Stromal cell of bone marrow (primary cell): ENCODE results near the gene FNDC5.

ENCODE experiments used
- DNase-seq: peaks from one replicate; pipeline ENCODE4 v3.0.0-alpha.2; 2012; ENCODE audit warnings: low read depth

Gene FNDC5

GRCh38 chr1:32884032-32884372 lies 13.3 kb upstream of the FNDC5 start:
- no peak for DNase-seq

DNA sequence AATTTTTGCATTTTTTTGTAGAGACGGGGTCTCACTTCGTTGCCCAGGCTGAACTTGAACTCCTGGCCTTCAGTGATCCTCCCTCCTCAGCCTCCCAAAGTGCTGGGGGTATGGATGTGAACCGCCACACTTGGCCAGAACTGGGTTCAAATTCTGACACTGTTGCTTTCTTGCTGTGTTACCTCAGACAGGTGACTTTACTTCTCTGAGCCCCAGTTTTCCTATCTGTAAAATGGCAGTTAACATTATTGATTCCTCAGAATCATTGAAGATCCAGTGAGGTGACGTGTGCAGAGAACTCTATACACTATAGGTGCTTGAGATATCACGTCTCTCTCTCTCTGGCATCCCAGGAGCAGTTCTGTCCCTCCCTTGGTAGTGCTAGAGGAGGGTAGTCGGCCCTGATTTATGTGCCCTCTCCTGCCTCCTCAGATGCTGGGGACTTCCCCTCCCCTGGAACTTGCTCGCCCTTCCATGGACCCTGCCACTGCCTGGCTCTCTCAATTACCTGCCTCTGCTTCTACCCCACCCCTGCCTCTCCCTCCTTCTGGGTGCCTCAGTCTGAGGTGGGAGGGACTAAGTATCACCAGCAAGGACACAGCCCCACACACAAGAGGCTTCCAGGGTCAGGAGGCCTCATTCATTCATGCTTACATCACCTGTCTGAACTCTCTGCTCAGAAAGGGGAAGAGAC lies 12.8 kb upstream of the FNDC5 start:
- DNase-seq = no peak

GRCh38 chr1:32881871-32882850 lies 11.4 kb upstream of the FNDC5 start:
- DNase-seq = no peak

GRCh38 chr1:32881291-32881690 lies 10.6 kb upstream of the FNDC5 start:
- no peak for DNase-seq

- DNase-seq = no peak
Measured at GRCh38 chr1:32878637-32879041, 7.9 kb upstream of the FNDC5 start.

DNA sequence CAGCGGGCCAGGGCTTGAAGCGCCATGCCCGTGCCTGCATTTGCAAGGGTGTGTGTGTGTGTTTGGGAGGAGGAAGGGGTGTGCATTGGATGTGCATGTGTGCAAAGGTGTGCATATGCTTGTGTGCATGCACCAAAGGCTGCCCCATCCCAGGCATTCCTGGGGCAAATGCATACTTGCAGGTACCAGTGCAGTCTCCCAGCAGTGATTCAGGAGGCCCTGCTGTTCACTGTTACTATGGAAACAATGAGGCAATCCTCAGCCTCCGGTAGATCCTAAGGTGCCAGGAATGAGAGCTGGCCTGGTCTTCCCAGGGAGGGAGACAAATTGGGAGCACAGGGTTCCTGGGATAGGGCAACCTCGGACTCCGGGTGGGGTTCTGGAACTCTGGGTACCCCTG lies 7.5 kb upstream of the FNDC5 start:
- DNase-seq = no peak

- DNase-seq = no peak
Measured at GRCh38 chr1:32877211-32878110, 6.7 kb upstream of the FNDC5 start.

- DNase-seq = no peak
Measured at GRCh38 chr1:32876341-32877210, 5.9 kb upstream of the FNDC5 start.

- DNase-seq = no peak
Measured at GRCh38 chr1:32874860-32875752, 4.4 kb upstream of the FNDC5 start.

DNA sequence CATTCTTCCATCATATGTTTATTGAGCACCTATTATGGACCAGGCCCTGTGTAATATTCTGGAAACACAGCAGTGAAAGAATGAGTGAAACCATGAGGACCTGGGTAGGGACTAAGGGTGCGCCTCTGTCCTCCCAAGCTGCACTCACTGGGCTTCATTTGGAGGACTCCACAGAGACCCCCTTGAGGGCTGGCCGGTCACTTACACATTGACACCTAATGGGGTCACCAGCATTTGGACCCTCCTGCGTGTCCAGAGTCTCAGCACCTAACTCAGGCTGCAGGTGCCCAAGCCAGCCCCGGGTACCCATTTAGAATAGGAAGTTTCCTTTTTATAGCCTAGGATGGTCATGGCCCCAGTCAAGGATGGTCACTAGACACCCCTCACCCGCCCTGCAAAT lies 2.8 kb upstream of the FNDC5 start:
- no peak for DNase-seq

- DNase-seq = no peak
Measured at GRCh38 chr1:32872192-32872460, 1.4 kb upstream of the FNDC5 start.

DNA sequence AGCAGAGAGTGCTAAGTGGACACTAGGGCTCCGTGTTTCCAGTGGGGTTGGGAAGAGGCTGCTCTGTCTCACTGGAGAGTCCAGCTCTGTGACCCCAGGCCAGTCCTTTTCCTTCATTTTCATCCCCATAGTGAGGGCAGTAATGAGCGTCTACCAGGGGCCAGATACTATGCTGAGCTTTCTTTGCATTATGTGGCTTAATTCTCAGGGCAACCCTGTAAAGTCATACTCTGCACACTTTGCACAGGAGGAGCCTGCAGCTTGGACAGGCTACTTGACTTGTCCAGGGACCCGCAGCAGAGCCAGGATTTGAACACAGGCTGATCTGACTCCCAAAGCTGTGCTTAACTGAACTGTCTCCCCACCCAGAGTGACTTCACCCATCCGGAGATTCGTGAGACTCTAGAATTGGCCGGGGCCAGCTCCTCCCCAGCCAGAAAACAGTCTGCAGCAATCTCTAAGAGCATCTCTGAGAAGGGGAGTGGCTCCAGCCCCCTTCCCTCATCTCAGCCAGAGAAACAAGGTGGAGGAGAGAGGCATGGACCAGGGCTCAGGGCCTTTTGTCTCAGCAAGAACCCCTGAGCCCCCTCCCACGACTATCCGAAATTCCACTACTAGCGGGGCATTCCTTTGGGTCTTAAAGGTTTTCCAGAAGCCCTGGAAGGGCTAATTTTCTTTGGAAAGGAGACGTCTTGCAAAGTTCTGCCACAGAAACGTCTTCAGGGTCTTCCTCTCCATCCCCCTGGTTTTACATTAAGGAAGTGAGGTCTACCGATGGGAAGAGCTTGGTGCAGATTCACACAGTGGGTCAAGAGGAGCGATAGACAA lies 866 bp upstream of the FNDC5 start:
- DNase-seq = no peak

GRCh38 chr1:32869923-32870614 lies 643 bp downstream of the FNDC5 start:
- DNase-seq = no peak

DNA sequence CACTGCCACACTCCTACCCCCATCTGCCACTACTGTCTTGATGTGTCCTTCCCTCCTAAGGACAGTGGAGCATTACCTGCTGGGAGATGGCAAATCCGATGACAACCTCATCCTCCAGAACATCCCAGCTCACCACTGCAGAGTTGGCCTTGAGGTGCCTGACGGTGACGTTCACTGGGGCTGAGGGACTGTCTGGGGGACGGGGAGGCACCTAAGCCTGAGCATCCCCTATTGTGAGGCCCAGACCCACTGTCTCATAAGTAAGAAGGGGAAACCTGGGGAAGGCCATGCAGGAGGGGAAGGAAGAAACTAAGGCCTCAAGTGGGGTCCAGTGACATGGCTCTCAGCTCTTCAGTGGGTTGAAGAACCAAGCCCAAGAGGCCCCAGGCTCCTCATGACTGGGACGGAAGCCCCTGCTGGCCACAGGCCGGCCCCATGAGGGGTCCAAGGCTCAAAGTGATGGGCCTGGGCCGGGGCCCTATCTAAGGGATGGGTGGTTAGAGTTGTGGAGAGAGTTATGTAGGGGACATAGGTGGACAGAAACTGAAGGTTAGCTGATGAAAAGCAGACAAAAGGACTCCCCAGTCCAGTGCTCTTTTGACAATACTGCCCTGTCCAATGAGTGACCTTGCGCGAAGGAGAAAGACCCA lies 1.8 kb downstream of the FNDC5 start:
- DNase-seq = no peak

DNA sequence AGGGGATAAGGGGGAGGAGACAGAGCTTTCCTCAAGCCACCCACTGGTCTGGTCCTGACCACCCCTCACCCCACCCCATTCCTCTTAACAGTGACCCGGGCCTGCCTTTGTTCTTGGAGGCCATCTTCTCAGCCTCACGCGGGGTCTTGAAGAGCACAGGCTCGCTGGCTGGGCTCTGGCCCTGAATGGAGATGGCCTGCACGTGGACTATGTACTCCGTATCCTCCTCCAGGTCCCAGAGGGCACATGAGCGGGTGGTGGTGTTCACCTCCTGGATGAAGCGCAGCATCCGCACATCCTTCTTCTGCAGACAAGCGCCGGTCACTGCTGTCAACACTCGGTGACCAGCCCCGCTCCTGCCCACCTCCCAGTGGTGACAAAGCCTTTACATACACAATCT lies 2.6 kb downstream of the FNDC5 start:
- DNase-seq = no peak

- DNase-seq = no peak
Measured at GRCh38 chr1:32867671-32868070, 3.0 kb downstream of the FNDC5 start.

DNA sequence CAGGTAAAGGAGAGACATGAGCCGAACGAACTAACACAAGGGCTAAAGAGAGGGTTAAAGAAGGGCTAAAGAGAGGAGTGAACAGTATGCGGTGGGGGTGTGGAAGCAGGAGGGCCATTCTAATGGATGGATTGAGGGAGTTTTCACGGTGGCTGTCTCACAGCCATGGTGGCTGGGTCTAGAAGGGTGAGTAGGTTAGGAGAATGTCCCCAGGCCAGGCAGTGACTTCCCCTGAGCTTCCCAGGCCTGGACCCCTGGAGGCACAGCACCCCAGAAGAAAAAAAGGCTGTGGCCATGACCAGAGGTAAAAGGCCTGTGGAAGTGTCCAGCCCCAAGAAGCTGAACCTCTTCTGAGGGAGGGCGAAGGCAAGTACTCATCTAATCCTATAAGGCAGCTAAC lies 3.6 kb downstream of the FNDC5 start:
- DNase-seq = no peak

GRCh38 chr1:32865639-32866405 lies 4.9 kb downstream of the FNDC5 start:
- no peak for DNase-seq
